H1 (cell line): ENCODE measurements around the gene GPR15. TPM values are rescaled to one million over a fixed set of nuclear protein-coding genes. Genes with fewer than 3 reads are reported as not detected.

ENCODE experiments used
- CHD7 ChIP-seq: fragments of 300-600 bp; sonication (generic); IDR thresholded peaks from 2 replicates; pipeline ENCODE4 v1.7.1; 2012; ENCODE audit warnings: low read length, moderate library complexity, mild to moderate bottlenecking, inconsistent platforms; ENCODE audit not compliant: insufficient replicate concordance
- polyA plus RNA-seq, 7 experiments: library from polyadenylated mRNA; depleted of rRNA in 3 of 7; stranded (reverse) in 5 of 7; unstranded in 2 of 7; fragments of >200 nt in 5 of 7; fragments of 200-250 nt in 2 of 7; gene quantifications; 1 replicate in 5 of 7; 2 replicates in 1 of 7; 4 replicates in 1 of 7; pipeline versions ENCODE4 v1.2.1 to v1.2.3, GENCODE V29; 2011 to 2013; ENCODE audit warnings: missing spikeins in 2 of 7, mixed read lengths in 2 of 7
- total RNA-seq: library from RNA; stranded (reverse); fragmentation: NEBNext Ultra II Directional; extraction: Animal tissue kit (Norgen Biotek cat#: 25700); gene quantifications from 2 replicates; pipeline ENCODE4 v1.2.1, GENCODE V29; 2021

GPR15 gene
- total and polyA plus RNA-seq, 2 of the 8 experiments (the other 6 are each of a cell fraction or from before 2014, with no cell fraction given): not detected

- no peak for TF ChIP-seq CHD7
Measured at GRCh38 chr3:98514948-98515347, 16.8 kb upstream of the GPR15 start (continued).
